Measurements from ENCODE around the gene METTL21C. TPM values are rescaled to one million over a fixed set of nuclear protein-coding genes. Genes with fewer than 3 reads are reported as not detected.

METTL21C gene
- total and polyA plus RNA-seq, 5 experiments from 2014 or later: 0.15 TPM; not detected in 4

DNA sequence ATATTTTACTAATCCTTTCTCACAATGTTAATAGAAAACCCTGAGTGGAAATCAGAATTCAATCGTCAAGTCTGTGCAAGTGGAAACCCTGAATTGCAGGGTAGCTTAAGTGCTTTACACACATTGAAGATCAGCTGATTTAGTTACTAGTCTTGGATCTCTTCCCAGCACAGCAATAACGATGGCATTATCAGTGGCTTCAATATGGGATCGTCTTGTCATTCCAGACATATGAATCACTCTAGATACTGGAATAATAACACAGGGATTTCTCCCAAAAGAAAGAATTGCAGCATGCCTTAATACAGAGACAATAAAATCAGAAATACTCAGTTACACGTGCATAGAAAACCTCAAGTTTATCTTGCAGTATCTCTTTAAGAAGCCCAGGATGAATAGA is 12.6 kb upstream of the METTL21C start:
- Mint-ChIP-seq H3K36me3 (peaks cover 0 to 5% (median 4%) of the 10 kb centered on the region in 3 donors), H3K27me3 (peaks cover 1 to 10% (median 6%) of the 10 kb centered on the region in 5 donors), H3K4me3 (no peak overlapping the region), H3K27ac (no peak overlapping the region), H3K9me3 (peaks cover 0 to 15% (median 7%) of the 10 kb centered on the region in 9 donors), H3K4me1 (no peaks in the 10 kb centered on the region)
- ATAC-seq: no peak
- POLR2A ChIA-PET: no interaction called here
- DNase-seq: no peak

DNA sequence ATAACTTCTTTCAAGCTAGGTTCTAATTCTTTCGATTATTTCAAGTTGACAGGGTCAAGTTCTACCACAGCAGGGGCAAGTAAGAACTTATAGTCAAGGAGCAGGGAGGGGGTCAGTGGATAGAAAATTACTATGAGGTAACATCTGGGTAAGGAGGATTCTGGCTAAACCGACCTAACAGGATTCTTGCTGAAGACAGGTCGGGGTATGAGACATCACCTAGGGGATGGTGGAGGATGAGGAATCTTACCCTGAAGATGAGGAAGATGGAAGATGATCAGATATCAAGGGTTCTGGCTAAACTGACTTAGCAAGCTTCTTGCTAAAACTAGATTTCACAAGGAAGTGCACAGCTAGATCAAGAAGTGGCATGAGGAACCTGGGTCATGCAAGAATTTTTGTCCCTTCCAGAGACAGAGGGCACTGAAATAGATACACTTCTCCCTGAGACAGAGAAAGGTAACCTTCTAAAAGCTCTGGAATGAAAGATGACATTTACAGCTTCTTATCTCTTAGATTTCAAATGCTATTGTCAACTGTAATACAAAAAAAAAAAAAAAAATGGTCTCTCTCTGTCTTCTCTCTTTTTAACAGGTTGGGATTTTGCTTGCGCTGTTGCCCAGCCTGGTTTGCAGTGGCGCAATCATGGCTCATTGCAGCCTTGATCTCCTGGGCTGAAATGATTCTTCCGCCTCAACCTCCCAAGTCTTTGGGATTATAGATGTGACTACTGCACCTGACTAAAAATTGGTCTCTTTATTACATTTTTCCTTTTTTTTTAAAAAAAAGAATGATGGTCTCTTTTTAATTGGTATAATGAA is 9.6 kb upstream of the METTL21C start:
- H3K4me1 Mint-ChIP-seq: no peaks in the 10 kb centered on the region
- no peak overlapping the region for H3K4me3 Mint-ChIP-seq
- POLR2A ChIA-PET: no interaction called here
- no peak for DNase-seq
- H3K27ac Mint-ChIP-seq: no peak overlapping the region
- ATAC-seq: no peak
- peaks cover 0 to 10% (median 7%) of the 10 kb centered on the region in 9 donors for H3K9me3 Mint-ChIP-seq
- peaks cover 0 to 5% (median 0%) of the 10 kb centered on the region in 3 donors for H3K36me3 Mint-ChIP-seq
- H3K27me3 Mint-ChIP-seq: peaks cover 0 to 10% (median 6%) of the 10 kb centered on the region in 5 donors

DNA sequence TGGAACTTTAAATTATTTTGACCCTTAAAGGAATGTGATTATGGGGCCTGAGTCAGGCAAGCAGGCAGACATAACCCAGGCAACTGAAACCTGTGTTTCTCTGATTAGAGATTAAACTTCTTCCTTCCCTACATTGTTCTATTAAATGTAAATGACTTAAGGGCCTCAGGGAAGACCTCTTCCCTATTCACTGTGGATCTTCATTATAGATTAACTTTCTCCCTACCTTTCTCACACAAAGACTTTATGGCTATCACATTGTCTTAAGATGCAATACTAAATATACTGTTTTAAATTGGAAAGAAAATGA is 8.8 kb upstream of the METTL21C start:
- ATAC-seq (no peak), DNase-seq (no peak)
- H3K36me3 Mint-ChIP-seq: peaks cover 0 to 7% (median under 1%) of the 10 kb centered on the region in 3 donors
- peaks cover 0 to 10% (median 9%) of the 10 kb centered on the region in 5 donors for H3K27me3 Mint-ChIP-seq
- H3K4me1 Mint-ChIP-seq: no peaks in the 10 kb centered on the region
- POLR2A ChIA-PET: no interaction called here
- H3K9me3 Mint-ChIP-seq: peaks cover 0 to 9% (median 5%) of the 10 kb centered on the region in 9 donors
- no peak overlapping the region for H3K4me3 Mint-ChIP-seq
- H3K27ac Mint-ChIP-seq: no peak overlapping the region

DNA sequence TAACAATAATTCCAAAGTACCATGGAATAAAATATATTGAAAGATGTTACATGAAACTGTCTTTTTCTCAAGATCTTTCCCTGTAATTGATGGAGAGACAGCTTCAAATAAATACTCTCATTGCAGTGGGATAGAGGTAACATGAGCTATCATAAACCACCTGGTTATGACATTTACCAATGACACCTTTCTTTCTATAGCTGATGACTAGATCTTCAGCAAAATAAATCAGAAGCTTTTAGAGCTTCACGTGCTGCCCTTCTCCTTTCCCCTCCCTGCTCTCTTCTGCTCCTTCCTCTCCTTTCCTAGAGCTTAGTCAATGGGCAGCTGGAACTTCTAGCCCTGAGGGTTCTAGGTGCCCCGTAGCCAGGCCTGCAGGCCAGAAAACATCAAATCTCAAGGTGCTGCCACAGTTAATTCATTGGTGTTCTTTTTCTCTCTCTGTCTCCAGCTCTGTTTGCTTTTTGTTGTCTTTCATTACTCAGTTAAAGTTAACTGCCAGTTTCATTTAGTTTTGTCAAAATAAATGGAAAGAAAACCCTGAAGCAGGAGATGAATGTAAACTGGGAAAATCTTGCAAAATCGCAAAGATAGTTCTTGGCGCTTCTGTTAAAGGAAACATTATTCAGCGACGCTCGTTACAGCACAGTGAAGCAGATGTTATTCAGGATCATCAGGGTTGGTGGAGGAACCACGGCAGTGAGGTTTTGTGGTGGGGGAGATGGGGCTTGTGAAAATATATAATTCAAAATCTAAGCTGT is 8.3 kb upstream of the METTL21C start:
- H3K4me1 Mint-ChIP-seq: no peaks in the 10 kb centered on the region
- peaks cover 4 to 14% (median 8%) of the 10 kb centered on the region in 9 donors for H3K9me3 Mint-ChIP-seq
- ATAC-seq (no peak), DNase-seq (no peak)
- peaks cover 4 to 16% (median 12%) of the 10 kb centered on the region in 5 donors for H3K27me3 Mint-ChIP-seq
- no peak overlapping the region for H3K27ac Mint-ChIP-seq
- POLR2A ChIA-PET: no interaction called here
- H3K36me3 Mint-ChIP-seq: peaks cover 0 to 13% (median 4%) of the 10 kb centered on the region in 3 donors
- H3K4me3 Mint-ChIP-seq: no peak overlapping the region

DNA sequence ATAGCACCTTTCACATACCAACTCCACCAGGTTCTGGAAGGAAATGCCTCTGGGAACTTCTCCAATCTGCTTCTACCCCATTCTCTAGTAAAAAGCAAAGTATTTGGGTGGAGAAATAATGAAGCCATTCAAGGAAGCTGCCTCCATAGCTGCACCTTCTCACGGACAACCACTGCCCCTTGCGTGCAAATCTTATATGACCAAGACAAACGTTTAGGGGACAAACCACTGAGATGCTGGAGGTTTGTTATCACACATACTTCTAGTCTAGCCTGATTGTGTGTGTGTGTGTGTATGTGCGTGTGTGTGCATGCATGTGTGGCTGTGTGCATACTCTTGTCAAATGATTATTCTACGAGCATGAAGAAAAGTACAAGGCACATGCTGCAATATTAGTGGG is 6.5 kb upstream of the METTL21C start:
- POLR2A ChIA-PET: no interaction called here
- H3K4me3 Mint-ChIP-seq: no peak overlapping the region
- H3K9me3 Mint-ChIP-seq: peaks cover 4 to 20% (median 8%) of the 10 kb centered on the region in 9 donors
- ATAC-seq (no peak), DNase-seq (no peak)
- peaks cover 0 to 14% (median 4%) of the 10 kb centered on the region in 3 donors for H3K36me3 Mint-ChIP-seq
- no peak overlapping the region for H3K27ac Mint-ChIP-seq
- peaks cover 10 to 23% (median 11%) of the 10 kb centered on the region in 5 donors for H3K27me3 Mint-ChIP-seq
- H3K4me1 Mint-ChIP-seq: no peaks in the 10 kb centered on the region

DNA sequence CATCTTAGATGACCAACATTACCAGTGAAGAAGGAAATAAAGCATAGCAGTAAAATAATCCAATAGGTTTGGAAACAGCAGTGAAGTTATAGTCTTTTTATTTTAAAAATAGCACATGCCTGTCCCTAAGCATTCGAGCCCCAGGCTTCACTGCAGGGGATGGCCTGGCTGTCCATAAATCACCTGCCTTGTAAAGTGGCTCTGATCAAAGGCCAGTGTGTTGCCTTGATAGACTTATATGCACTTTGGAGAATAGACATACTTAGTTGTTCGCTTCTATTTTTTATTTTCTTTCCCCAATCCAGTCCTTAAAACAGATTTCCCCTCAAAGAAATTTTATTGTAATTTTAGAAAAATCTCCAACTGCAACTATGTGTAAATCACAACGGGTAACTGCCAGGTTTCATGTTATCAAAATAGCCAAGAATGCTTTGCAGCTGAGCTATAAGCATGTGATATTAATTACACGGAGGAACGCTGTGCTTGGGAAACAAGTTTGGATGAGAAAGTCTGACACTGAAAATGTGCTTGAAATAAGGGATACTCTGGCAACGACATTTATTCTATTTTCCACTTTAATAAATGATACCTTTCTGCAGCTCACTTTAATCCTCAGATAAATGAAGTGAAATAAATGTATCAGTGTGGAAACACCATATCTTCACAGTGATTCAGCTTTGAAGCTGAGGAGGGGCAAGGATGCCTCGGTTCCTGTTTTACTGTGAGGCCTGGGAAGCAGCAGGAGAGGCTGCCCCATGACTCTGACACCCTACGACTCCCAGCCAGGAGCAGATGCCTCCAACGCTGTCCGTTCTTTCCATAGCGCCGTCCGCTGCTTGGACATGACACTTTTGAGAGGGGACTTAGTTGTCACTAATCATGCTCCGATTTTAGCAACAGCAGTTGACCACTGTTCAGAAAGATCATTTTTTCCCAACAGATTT is 5.5 kb upstream of the METTL21C start:
- H3K36me3 Mint-ChIP-seq: peaks cover 0 to 14% (median 4%) of the 10 kb centered on the region in 3 donors
- ATAC-seq: no peak
- H3K9me3 Mint-ChIP-seq: peaks cover 4 to 20% (median 8%) of the 10 kb centered on the region in 9 donors
- no peaks in the 10 kb centered on the region for H3K4me1 Mint-ChIP-seq
- H3K27ac Mint-ChIP-seq: no peak overlapping the region
- peaks cover 12 to 30% (median 16%) of the 10 kb centered on the region in 5 donors for H3K27me3 Mint-ChIP-seq
- POLR2A ChIA-PET: no interaction called here
- H3K4me3 Mint-ChIP-seq: no peak overlapping the region
- no peak for DNase-seq

DNA sequence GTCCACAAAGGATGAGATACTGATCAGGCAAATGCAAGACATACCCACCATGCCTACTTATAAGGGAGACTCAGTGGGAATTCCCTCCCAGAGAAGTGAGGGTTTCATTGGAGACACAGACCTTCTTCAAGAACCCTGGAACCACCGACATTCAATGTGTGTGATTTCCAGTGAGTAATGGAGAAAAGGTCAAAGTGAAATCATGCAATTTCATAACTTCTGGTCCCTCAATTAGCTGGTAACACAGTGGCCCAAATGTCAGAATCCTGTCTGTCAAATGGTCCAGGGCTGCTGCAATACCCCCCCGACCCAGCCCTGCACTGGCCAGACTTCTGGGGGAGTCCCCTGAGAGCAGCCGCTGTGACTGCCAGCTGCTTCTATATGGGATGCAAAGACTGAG is 4.7 kb upstream of the METTL21C start:
- ATAC-seq (no peak), DNase-seq (no peak)
- peaks cover 20 to 39% (median 22%) of the 10 kb centered on the region in 5 donors for H3K27me3 Mint-ChIP-seq
- peaks cover 4 to 20% (median 8%) of the 10 kb centered on the region in 9 donors for H3K9me3 Mint-ChIP-seq
- no peak overlapping the region for H3K4me3 Mint-ChIP-seq
- H3K36me3 Mint-ChIP-seq: peaks cover 0 to 14% (median 4%) of the 10 kb centered on the region in 3 donors
- H3K27ac Mint-ChIP-seq: no peak overlapping the region
- POLR2A ChIA-PET: no interaction called here
- no peaks in the 10 kb centered on the region for H3K4me1 Mint-ChIP-seq

DNA sequence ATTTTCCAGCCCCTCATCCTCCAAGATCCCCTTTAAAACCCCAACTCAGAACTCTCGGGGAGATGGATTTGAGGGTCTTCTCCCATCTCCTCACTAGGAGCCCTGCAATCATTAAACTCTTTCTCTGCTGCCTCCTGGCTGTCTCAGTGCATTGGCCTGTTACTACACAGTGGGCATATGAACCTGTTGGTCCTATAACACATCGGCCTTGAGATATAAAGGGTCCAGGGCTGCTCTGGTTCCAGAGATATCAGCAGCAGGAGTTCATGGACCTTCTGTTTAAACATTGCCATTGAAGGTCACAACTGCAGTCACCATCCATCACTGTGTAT is 3.8 kb upstream of the METTL21C start:
- ATAC-seq (no peak), DNase-seq (no peak)
- POLR2A ChIA-PET: no interaction called here
- Mint-ChIP-seq H3K9me3 (peaks cover 4 to 20% (median 8%) of the 10 kb centered on the region in 9 donors), H3K4me3 (no peak overlapping the region), H3K27ac (no peak overlapping the region), H3K4me1 (no peaks in the 10 kb centered on the region), H3K36me3 (peaks cover 0 to 14% (median 4%) of the 10 kb centered on the region in 3 donors), H3K27me3 (peaks cover 21 to 43% (median 23%) of the 10 kb centered on the region in 5 donors)

DNA sequence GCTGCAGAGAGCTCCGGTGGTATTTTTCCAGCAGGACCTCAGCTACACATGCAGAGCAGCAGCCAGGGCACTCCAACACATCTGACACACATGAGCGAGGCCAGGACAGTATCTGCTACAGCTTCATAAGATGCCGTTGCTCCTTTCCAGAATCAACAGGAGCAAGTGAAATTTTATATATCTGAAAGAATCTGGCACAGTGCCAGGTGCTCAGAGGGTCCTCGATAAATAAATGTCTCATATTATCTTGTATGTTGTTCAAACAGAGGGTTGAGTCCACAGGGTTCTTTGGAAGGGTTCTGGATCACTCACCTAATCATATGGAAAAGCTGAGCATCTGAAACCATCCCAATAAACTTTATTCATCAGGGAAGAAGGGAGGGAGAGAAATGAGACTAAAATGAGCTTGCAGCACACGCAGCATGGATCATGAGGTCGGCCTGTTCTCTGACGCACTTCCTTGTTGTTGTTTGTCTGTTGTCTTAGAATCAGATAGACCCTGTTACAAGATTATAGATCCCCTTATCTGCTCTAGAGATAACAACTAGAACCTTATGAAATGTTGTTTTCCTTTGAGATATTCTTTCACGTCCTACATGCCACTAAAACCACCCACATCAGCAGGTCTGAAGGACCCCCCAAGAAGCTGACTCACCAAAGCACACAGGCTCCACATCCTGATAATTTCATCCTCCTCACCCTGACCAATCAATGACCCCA is 3.2 kb upstream of the METTL21C start:
- H3K27me3 Mint-ChIP-seq: peaks cover 21 to 43% (median 23%) of the 10 kb centered on the region in 5 donors
- H3K4me1 Mint-ChIP-seq: no peaks in the 10 kb centered on the region
- POLR2A ChIA-PET: no interaction called here
- no peak overlapping the region for H3K27ac Mint-ChIP-seq
- DNase-seq: no peak
- ATAC-seq: no peak
- H3K4me3 Mint-ChIP-seq: no peak overlapping the region
- H3K36me3 Mint-ChIP-seq: peaks cover 0 to 14% (median 4%) of the 10 kb centered on the region in 3 donors
- H3K9me3 Mint-ChIP-seq: peaks cover 4 to 20% (median 8%) of the 10 kb centered on the region in 9 donors

DNA sequence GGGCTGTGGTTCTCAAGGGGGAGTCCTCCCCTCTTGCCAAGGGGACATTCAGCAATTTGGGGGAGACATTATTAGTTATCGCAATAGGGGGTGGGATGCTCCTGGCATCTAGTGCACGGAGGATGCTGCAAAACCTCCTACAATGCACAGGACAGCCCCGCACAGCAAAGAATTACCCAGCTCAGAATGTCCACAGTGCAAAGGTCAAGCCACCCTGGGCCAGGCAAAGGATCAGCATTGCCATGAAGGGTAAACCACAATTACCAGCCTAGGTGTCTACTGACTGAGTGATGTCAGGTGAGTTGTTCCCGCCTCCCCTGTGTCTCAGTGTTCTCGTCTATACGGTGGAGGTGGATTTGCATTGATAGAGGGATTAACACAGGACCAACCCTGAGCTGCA is 2.4 kb upstream of the METTL21C start:
- DNase-seq: no peak
- POLR2A ChIA-PET: no interaction called here
- peaks cover 19 to 43% (median 25%) of the 10 kb centered on the region in 5 donors for H3K27me3 Mint-ChIP-seq

DNA sequence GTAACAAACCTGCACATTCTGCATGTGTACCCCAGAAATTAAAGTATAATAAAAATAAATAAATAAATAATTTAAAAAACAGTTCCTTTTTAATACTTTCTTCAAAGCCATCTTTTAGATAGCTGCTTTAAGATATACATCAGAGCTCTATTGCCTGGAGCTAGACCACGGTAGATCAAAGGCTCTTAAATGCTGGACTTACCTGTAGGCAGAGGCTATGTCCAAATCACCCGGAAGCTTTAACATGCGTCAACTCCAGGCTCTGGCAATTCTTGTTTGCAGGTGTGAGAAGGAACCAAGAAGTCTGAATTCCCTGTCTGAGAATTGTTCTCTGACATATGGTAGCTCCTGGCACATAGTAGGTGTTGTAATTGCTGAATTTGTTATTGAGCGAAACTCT is 1.6 kb upstream of the METTL21C start:
- no peak overlapping the region for H3K4me3 Mint-ChIP-seq
- peaks cover 23 to 50% (median 26%) of the 10 kb centered on the region in 5 donors for H3K27me3 Mint-ChIP-seq
- H3K4me1 Mint-ChIP-seq: peaks cover 0 to 1% (median 0%) of the 10 kb centered on the region in 4 donors
- H3K27ac Mint-ChIP-seq: no peak overlapping the region
- POLR2A ChIA-PET: no interaction called here
- ATAC-seq (no peak), DNase-seq (no peak)
- peaks cover 0 to 14% (median 4%) of the 10 kb centered on the region in 3 donors for H3K36me3 Mint-ChIP-seq
- peaks cover 4 to 20% (median 8%) of the 10 kb centered on the region in 9 donors for H3K9me3 Mint-ChIP-seq

More for the DNA sequence above, 2.4 kb upstream of the METTL21C start:
- peaks cover 4 to 20% (median 8%) of the 10 kb centered on the region in 9 donors for H3K9me3 Mint-ChIP-seq
- no peak overlapping the region for H3K4me3 Mint-ChIP-seq
- H3K27ac Mint-ChIP-seq: no peak overlapping the region
- H3K36me3 Mint-ChIP-seq: peaks cover 0 to 14% (median 4%) of the 10 kb centered on the region in 3 donors
- no peak for ATAC-seq
- H3K4me1 Mint-ChIP-seq: no peaks in the 10 kb centered on the region

DNA sequence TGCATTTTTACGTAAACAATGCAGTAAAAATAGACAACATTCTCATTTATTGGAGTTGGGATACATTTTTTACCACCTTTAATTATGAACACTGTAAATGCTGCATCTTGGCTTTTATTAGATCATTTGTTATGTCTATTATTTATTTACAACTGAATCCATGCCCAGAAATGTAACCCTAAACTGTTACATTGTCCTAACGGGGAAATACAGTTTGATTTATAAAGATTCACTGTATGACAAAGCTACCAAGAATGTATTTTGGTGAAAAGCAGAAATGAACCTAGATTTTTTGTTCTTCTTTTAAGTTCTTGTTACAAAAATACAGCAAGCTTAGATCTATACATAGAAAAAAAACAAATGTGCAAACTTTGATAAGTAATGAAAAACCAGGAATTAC is 1.1 kb downstream of the METTL21C start:
- Mint-ChIP-seq H3K27ac (no peak overlapping the region), H3K9me3 (peaks cover 2 to 13% (median 4%) of the 10 kb centered on the region in 9 donors), H3K27me3 (peaks cover 23 to 50% (median 26%) of the 10 kb centered on the region in 5 donors), H3K36me3 (peaks cover 0 to 8% (median 4%) of the 10 kb centered on the region in 3 donors), H3K4me3 (no peak overlapping the region), H3K4me1 (peaks cover 0 to 8% (median 2%) of the 10 kb centered on the region in 4 donors)
- DNase-seq (no peak), ATAC-seq (no peak)
- POLR2A ChIA-PET: no interaction called here

All from naive thymus-derived CD8-positive, alpha-beta T cell (primary cell).